CD8-positive, alpha-beta memory T cell (primary cell): ENCODE results near the gene LMAN2. TPM values are rescaled to one million over a fixed set of nuclear protein-coding genes. Genes with fewer than 3 reads are reported as not detected.
A peak's percentile ranks its signal among the peaks of the same experiment; 100 is the strongest.

ENCODE experiments used
- CTCF ChIA-PET: fragments of 350-600 bp; sonication (Branson Sonifier 250); formaldehyde crosslinking; loops from one replicate; lab custom pipeline; 2021; ENCODE audit warnings: antibody characterized with exemption; lab: Charles Lee
- POLR2A ChIA-PET: fragments of 350-600 bp; sonication (Branson Sonifier 250); formaldehyde crosslinking; loops from one replicate; lab custom pipeline; 2021; ENCODE audit warnings: antibody characterized with exemption; lab: Charles Lee
- DNase-seq, 5 donors: peaks; one replicate each; pipeline versions ENCODE4 v3.0.0 to v3.0.0-alpha.2; 2020 to 2022; ENCODE audit warnings: mixed read lengths in 1 of 5
- H3K27ac ChIP-seq: one replicate; pipeline ENCODE4 v1.7.0; 2013; ENCODE audit warnings: low read depth, mild to moderate bottlenecking, low read length, moderate library complexity
- H3K27me3 ChIP-seq: 2 replicates; pipeline ENCODE4 v1.7.0; 2013; ENCODE audit warnings: low read length, mild to moderate bottlenecking; ENCODE audit not compliant: insufficient read depth, poor library complexity, severe bottlenecking
- H3K36me3 ChIP-seq: 2 replicates; pipeline ENCODE4 v1.7.0; 2013; ENCODE audit warnings: mild to moderate bottlenecking, low read length, moderate library complexity; ENCODE audit not compliant: insufficient read depth
- H3K4me1 ChIP-seq: 2 replicates; pipeline ENCODE4 v1.7.0; 2013; ENCODE audit warnings: mild to moderate bottlenecking, low read length, moderate library complexity; ENCODE audit not compliant: insufficient read depth
- H3K4me3 ChIP-seq: 2 replicates; pipeline ENCODE4 v1.7.0; 2013; ENCODE audit warnings: mild to moderate bottlenecking, low read length
- H3K9me3 ChIP-seq: 2 replicates; pipeline ENCODE4 v1.7.0; 2013; ENCODE audit warnings: mild to moderate bottlenecking, low read length
- H3K27ac Mint-ChIP-seq, 8 donors: one replicate each; pipeline ENCODE4 v1.8.0; 2020 to 2021; ENCODE audit warnings: mixed read lengths in 8 of 8, mild to moderate bottlenecking in 6 of 8, inconsistent platforms in 3 of 8, moderate library complexity in 3 of 8
- H3K27me3 Mint-ChIP-seq, 2 donors: one replicate each; pipeline ENCODE4 v1.8.0; 2020 to 2021; ENCODE audit warnings: mixed read lengths in 2 of 2, mild to moderate bottlenecking in 1 of 2, moderate library complexity in 1 of 2
- H3K36me3 Mint-ChIP-seq, 3 donors: one replicate each; pipeline ENCODE4 v1.8.0; 2020 to 2021; ENCODE audit warnings: mixed read lengths in 3 of 3, inconsistent platforms in 1 of 3, mild to moderate bottlenecking in 1 of 3
- H3K4me1 Mint-ChIP-seq, 3 donors: one replicate each; pipeline ENCODE4 v1.8.0; 2020 to 2021; ENCODE audit warnings: mixed read lengths in 3 of 3, inconsistent platforms in 1 of 3, mild to moderate bottlenecking in 1 of 3
- H3K4me3 Mint-ChIP-seq, 7 donors: one replicate each; pipeline ENCODE4 v1.8.0; 2020 to 2021; ENCODE audit warnings: mixed read lengths in 7 of 7, mild to moderate bottlenecking in 6 of 7, moderate library complexity in 4 of 7, inconsistent platforms in 2 of 7
- H3K9me3 Mint-ChIP-seq, 5 donors: one replicate each; pipeline ENCODE4 v1.8.0; 2020 to 2022; ENCODE audit warnings: mixed read lengths in 5 of 5, mild to moderate bottlenecking in 3 of 5, moderate library complexity in 2 of 5, inconsistent platforms in 1 of 5
- polyA plus RNA-seq: library from polyadenylated mRNA; unstranded; fragments of 300-500 nt; fragmentation: Illumina TruSeq; gene quantifications from one replicate; pipeline ENCODE4 v1.2.3, GENCODE V29; 2021
- total RNA-seq, 2 experiments: library from RNA; stranded (reverse); gene quantifications; one replicate each; pipeline ENCODE4 v1.2.3, GENCODE V29; 2021

LMAN2 gene
- total and polyA plus RNA-seq, 3 experiments from 2014 or later: 112 to 276 (median 126) TPM

DNA sequence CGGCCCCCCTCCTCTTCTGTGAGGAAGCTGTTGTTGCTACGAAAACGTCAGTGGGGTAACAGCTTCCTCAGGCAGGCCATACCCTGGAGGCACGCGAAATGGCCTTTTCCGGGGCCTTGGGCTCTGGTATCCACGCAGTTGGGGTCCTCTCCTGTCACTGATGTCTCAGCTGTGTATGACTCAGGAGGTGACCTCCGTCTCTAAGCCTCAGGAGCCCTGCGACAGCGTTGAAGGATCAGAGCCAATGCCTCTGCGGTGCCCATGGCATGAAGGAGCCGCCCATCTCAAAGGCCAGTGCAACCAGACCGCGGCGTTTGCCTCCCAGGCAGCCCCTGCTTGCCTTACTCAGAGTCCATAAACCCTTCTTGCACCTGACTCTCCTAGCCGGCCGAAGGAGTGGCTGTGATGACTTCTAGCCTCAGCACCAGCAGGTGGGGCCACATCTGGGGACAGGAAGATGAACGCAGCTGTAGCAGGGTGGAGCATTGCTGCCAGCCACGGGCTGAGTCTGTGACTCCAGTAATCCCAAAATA, 38.8 kb downstream of the LMAN2 start:
- H3K27ac Mint-ChIP-seq: peak overlapping the region in 7 of 8 donors; percentile 32 to 75 (median 46)
- H3K4me1 Mint-ChIP-seq: peaks cover 28 to 41% (median 29%) of the 10 kb centered on the region in 3 donors
- Histone ChIP-seq H3K36me3 (no peaks in the 10 kb centered on the region), H3K27me3 (no peaks in the 10 kb centered on the region), H3K4me3 (peak overlapping the region; percentile 70), H3K4me1 (peaks cover 20% of the 10 kb centered on the region), H3K9me3 (no peaks in the 10 kb centered on the region), H3K27ac (peak overlapping the region; percentile 20)
- H3K27me3 Mint-ChIP-seq: peaks cover 0 to 4% of the 10 kb centered on the region in 2 donors
- peaks cover 0 to 3% (median 2%) of the 10 kb centered on the region in 3 donors for H3K36me3 Mint-ChIP-seq
- peak in 1 of 5 donors; percentile 52 for DNase-seq
- peak overlapping the region; percentile 56 to 92 (median 73) for H3K4me3 Mint-ChIP-seq
- H3K9me3 Mint-ChIP-seq: no peaks in the 10 kb centered on the region
- ChIA-PET CTCF (interaction anchor here (0.6 to 2.3 kb wide), 9 partner anchors 15 to 200 kb away, joined by 3 to 11 read pairs (median 3); no protein-coding TSS in a partner anchor), POLR2A (interaction anchor here (0.7 to 1.2 kb wide), 4 partner anchors 9 to 143 kb away, joined by 3 to 5 read pairs (median 4); partner anchors contain the start of genes GRK6, PRELID1 and RAB24)

DNA sequence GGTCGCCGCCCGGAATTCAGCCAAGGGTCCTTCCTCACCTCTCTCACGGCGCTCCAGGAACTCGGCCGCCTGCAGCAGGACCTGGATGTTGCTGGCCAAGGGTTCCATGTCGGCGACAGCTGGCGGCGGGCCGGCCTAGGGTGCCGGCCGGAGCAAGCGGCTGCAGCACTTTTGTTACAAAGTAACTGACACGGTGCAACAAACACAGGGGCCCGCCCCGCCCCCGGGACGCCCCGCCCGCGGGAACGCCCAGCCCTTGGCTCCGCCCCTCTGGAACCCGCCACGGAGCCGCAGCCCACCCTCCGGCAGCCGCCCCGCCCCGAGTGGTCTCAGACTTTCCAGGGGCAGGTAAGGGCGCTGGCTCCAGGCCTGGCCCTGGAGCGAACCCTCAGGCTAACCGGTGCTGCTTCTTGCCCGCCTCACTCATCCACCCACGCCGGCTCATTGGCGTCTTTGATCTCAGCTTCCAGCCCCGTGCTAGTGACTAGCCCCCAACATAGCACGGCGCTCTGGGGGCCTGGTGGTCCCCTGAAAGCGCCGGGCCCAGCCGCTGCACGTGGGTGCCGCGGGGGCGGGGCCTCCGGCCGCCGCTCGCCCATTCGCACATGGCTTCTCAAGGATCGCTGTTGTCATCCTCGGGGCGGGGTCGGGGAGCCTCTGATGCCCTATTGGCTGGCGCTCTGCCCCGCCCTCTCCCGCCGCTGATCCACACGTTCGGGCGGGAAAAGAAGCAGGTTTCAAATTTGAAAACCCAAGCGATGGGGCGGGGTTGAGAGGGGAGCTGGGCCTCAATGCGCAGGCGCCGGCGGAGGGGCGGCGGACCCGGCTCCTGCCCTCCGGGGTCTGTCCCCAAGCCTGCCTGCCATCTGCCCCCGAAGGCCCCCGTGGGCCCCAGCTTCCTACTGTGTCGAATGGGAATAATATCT, 39.5 kb downstream of the LMAN2 start, which contains the start of gene MXD3:
Gene MXD3, minus strand, starts transcription at position 176 of the 926 bp plus-strand sequence. Its CDS starts 68 bp downstream, at position 108.
- Histone ChIP-seq H3K27me3 (no peaks in the 10 kb centered on the region), H3K36me3 (peaks cover 2% of the 10 kb centered on the region), H3K4me3 (peak within 1 kb of the TSS; percentile 70), H3K4me1 (peaks cover 20% of the 10 kb centered on the region), H3K27ac (peak within 1 kb of the TSS; percentile 51), H3K9me3 (no peaks in the 10 kb centered on the region)
- Mint-ChIP-seq H3K9me3 (no peaks in the 10 kb centered on the region), H3K36me3 (peaks cover under 1 to 2% (median 2%) of the 10 kb centered on the region in 3 donors), H3K27me3 (peaks cover 0 to 2% of the 10 kb centered on the region in 2 donors), H3K4me3 (peak within 1 kb of the TSS; percentile 70 to 92 (median 78)), H3K27ac (peak within 1 kb of the TSS; percentile 32 to 84 (median 57)), H3K4me1 (peaks cover 29 to 43% (median 30%) of the 10 kb centered on the region in 3 donors)
- ChIA-PET POLR2A (interaction anchor here (0.7 to 1.2 kb wide), 4 partner anchors 8 to 144 kb away, joined by 3 to 5 read pairs (median 4); partner anchors contain the start of genes GRK6, PRELID1 and RAB24), CTCF (interaction anchor here (1.0 to 3.5 kb wide), 9 partner anchors 14 to 199 kb away, joined by 3 to 28 read pairs (median 5); no protein-coding TSS in a partner anchor)
- DNase-seq: peak; percentile 92 to 96 (median 94)

DNA sequence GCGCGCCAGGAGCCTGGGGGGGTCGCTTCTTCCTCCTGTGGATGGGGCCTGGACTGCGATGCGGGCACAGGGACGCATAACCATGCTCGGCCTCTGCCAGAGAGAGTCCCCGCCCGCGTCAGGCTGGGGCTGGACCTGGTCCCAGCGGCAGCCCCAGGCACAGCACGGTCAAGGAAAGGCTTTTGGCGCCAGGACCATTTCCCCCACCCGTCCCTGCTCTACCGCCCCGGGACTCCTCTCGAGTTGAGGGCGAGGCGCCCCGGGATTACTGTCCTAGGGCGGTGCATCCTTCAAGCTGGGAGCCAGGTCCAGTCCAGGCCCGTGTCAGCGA, 40.1 kb downstream of the LMAN2 start:
- peaks cover 3 to 8% (median 5%) of the 10 kb centered on the region in 3 donors for H3K36me3 Mint-ChIP-seq
- Histone ChIP-seq H3K4me1 (peaks cover 20% of the 10 kb centered on the region), H3K4me3 (peak overlapping the region; percentile 70), H3K9me3 (no peaks in the 10 kb centered on the region), H3K36me3 (peaks cover 7% of the 10 kb centered on the region), H3K27ac (peak overlapping the region; percentile 51), H3K27me3 (no peaks in the 10 kb centered on the region)
- H3K9me3 Mint-ChIP-seq: no peaks in the 10 kb centered on the region
- DNase-seq: no peak
- H3K4me1 Mint-ChIP-seq: peaks cover 32 to 49% (median 35%) of the 10 kb centered on the region in 3 donors
- POLR2A ChIA-PET: no interaction called here
- peak overlapping the region in 1 of 8 donors; percentile 77 for H3K27ac Mint-ChIP-seq
- H3K27me3 Mint-ChIP-seq: peaks cover 0 to 2% of the 10 kb centered on the region in 2 donors
- CTCF ChIA-PET: interaction anchor here (1.8 to 3.5 kb wide), 4 partner anchors 13 to 198 kb away, joined by 5 to 28 read pairs (median 8); no protein-coding TSS in a partner anchor
- H3K4me3 Mint-ChIP-seq: peak overlapping the region; percentile 19 to 91 (median 63)

DNA sequence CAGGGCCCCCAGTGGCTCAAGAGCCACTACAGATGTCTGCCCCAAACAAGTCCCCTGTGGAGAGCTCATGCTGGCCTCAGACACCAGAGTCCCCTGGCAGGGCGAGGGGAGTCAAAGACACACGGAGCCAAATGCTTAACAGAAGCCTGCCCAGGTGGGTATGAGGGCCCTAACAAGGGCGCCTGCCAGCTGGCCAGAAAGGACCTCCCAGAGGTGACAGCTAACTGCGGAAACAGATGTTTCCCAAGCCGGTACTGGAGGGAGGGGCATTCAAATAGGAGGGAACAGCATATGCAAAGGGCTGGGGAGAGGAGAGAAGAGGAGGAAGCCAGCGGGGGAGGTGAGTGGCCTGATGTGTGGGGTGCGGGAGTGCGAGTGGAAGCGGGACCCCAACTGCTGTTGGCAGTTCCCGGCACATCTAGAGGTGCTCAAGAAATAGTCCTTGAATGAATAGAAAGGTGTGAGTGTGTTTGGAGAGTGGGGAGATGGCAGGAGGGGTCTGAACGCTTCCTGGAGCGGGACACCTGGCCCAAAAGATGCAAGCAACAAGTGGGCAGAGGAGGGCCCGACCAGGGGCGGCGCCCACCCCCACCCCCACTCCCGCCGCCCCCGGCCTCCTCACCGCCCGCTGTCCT, 40.6 kb downstream of the LMAN2 start:
- H3K4me1 ChIP-seq: peaks cover 20% of the 10 kb centered on the region
- POLR2A ChIA-PET: no interaction called here
- CTCF ChIA-PET: interaction anchor here (1.1 to 4.5 kb wide), 19 partner anchors 9 to 197 kb away, joined by 3 to 35 read pairs (median 8); partner anchors contain the start of genes GRK6, LMAN2 and PDLIM7
- H3K9me3 Mint-ChIP-seq: no peaks in the 10 kb centered on the region
- H3K36me3 Mint-ChIP-seq: peaks cover 2 to 13% (median 7%) of the 10 kb centered on the region in 3 donors
- peak overlapping the region in 5 of 8 donors; percentile 26 to 84 (median 72) for H3K27ac Mint-ChIP-seq
- peak overlapping the region; percentile 65 to 91 (median 77) for H3K4me3 Mint-ChIP-seq
- H3K27ac ChIP-seq: no peak overlapping the region
- peaks cover 11% of the 10 kb centered on the region for H3K36me3 ChIP-seq
- no peaks in the 10 kb centered on the region for H3K9me3 ChIP-seq
- H3K4me1 Mint-ChIP-seq: peaks cover 36 to 54% (median 39%) of the 10 kb centered on the region in 3 donors
- no peak for DNase-seq
- H3K27me3 ChIP-seq: no peaks in the 10 kb centered on the region
- no peak overlapping the region for H3K4me3 ChIP-seq
- H3K27me3 Mint-ChIP-seq: peaks cover 0 to 2% of the 10 kb centered on the region in 2 donors

DNA sequence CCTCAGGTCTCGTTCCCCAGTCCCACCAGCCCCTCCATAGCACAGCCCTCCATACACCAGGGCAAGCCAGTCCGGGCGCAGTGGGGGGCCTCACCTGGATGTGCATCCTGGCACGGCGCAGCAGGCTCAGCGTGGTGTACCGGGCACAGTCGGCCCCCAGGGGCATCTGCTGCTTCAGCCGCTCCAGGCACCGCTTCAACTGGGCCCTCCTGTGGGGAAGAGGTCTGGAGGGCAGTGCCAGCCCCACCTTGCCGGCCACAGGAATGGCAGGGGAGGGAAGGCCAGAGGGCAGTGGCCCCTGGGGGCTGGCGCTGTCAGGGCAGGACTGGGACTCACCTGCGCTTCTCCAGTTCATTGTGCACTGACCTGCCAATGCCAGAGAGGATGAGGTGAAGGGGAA, 41.1 kb downstream of the LMAN2 start:
- H3K4me3 Mint-ChIP-seq: peak overlapping the region in 4 of 7 donors; percentile 65 to 78 (median 72)
- Histone ChIP-seq H3K36me3 (peaks cover 15% of the 10 kb centered on the region), H3K27ac (no peak overlapping the region), H3K4me3 (no peak overlapping the region), H3K4me1 (peaks cover 24% of the 10 kb centered on the region), H3K27me3 (no peaks in the 10 kb centered on the region), H3K9me3 (no peaks in the 10 kb centered on the region)
- DNase-seq: no peak
- ChIA-PET POLR2A (interaction anchor here (0.5 kb wide), 1 partner anchor 36 kb away, joined by 3 read pairs; no protein-coding TSS in a partner anchor), CTCF (interaction anchor here (0.6 to 4.5 kb wide), 35 partner anchors 7 to 259 kb away, joined by 3 to 35 read pairs (median 6); partner anchors contain the start of genes GRK6, LMAN2, PDLIM7 and RGS14)
- H3K9me3 Mint-ChIP-seq: no peaks in the 10 kb centered on the region
- peaks cover 2 to 18% (median 8%) of the 10 kb centered on the region in 3 donors for H3K36me3 Mint-ChIP-seq
- H3K4me1 Mint-ChIP-seq: peaks cover 42 to 59% (median 44%) of the 10 kb centered on the region in 3 donors
- H3K27ac Mint-ChIP-seq: peak overlapping the region in 2 of 8 donors; percentile 29 to 77
- peaks cover 0 to 2% of the 10 kb centered on the region in 2 donors for H3K27me3 Mint-ChIP-seq

DNA sequence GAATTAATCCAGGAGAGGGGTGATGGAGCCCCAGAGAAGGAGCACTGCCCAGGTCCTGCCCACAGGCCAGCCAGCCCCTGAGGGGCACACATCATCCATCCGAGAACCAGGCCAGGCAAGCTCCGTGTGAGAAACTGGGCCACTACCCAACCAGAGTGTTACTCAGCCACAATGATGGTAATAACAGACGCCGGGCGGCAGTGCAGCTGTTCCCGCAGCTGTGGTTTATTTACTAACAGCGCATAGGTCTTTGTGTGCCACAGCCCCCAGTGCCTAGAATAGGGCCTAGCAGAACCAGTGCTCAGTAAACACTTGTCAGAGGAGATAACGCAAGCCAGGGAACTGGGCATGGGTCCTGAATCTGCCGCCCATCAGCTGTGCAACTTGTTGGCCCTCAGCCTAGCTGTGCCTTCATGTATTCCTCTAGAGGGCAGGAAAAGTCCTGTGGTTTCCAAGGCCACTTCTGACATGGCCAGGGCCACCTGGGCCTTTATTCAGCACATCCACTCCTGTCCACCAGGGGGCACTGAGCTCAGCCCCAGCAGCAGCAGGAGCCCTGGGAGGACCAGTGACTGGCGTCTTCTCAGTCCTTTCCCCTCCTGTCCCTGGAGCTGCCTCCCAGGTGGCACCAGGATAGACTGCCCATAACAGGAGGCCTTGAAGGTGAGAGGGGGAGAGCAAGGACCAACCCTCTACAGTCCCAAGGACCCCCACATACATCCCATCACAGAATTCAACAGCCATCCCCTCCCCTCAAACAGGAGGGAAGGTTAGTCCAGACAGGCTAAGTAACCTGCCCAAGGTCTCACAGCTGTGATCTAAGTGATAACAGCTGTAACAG, 41.9 kb downstream of the LMAN2 start:
- POLR2A ChIA-PET: interaction anchor here (0.5 kb wide), 1 partner anchor 37 kb away, joined by 3 read pairs; no protein-coding TSS in a partner anchor
- peaks cover 4 to 25% (median 8%) of the 10 kb centered on the region in 3 donors for H3K36me3 Mint-ChIP-seq
- H3K9me3 Mint-ChIP-seq: no peaks in the 10 kb centered on the region

More for the DNA sequence above, 41.9 kb downstream of the LMAN2 start:
- no peak overlapping the region for H3K27ac ChIP-seq
- H3K4me3 ChIP-seq: no peak overlapping the region
- H3K27ac Mint-ChIP-seq: peak overlapping the region in 6 of 8 donors; percentile 63 to 95 (median 78)
- peaks cover 49 to 67% (median 52%) of the 10 kb centered on the region in 3 donors for H3K4me1 Mint-ChIP-seq
- peaks cover 19% of the 10 kb centered on the region for H3K36me3 ChIP-seq
- H3K27me3 Mint-ChIP-seq: peaks cover 0 to 2% of the 10 kb centered on the region in 2 donors
- peaks cover 32% of the 10 kb centered on the region for H3K4me1 ChIP-seq
- no peaks in the 10 kb centered on the region for H3K27me3 ChIP-seq
- H3K4me3 Mint-ChIP-seq: peak overlapping the region; percentile 44 to 77 (median 66)
- CTCF ChIA-PET: interaction anchor here (0.6 to 4.5 kb wide), 41 partner anchors 8 to 259 kb away, joined by 3 to 35 read pairs (median 5); partner anchors contain the start of genes DDX41, GRK6, LMAN2 and PDLIM7
- DNase-seq: peak; percentile 60 to 81 (median 64)
- no peaks in the 10 kb centered on the region for H3K9me3 ChIP-seq
